Heart left ventricle (tissue), 16 donors: ENCODE data around the gene SRPK2. TPM values are rescaled to one million over a fixed set of nuclear protein-coding genes. Genes with fewer than 3 reads are reported as not detected.

ENCODE experiments used
- ATAC-seq, 4 donors: fragments of 200-7000 bp; cut with Tn5 transposase; one replicate each; pipeline ENCODE4 v1.9.1; 2020 to 2022; ENCODE audit warnings: moderate library complexity in 4 of 4, mild to moderate bottlenecking in 3 of 4, moderate number of reproducible peaks in 1 of 4
- DNase-seq, 5 donors: peaks; one replicate each; pipeline ENCODE4 v3.0.0-alpha.2; 2020
- H3K27ac ChIP-seq, 12 donors: fragments of 200-600 bp; sonication (generic) in 4 of 12; one replicate each; pipeline versions ENCODE4 v1.5.0 to v1.8.0; 2016 to 2022; ENCODE audit warnings: mild to moderate bottlenecking in 2 of 12
- H3K27me3 ChIP-seq, 9 donors: fragments of 200-600 bp; sonication (generic) in 2 of 9; one replicate each; pipeline versions ENCODE4 v1.5.1 to v1.8.0; 2016 to 2022; ENCODE audit warnings: mild to moderate bottlenecking in 3 of 9
- H3K36me3 ChIP-seq, 9 donors: fragments of 200-600 bp; sonication (generic) in 2 of 9; one replicate each; pipeline versions ENCODE4 v1.5.0 to v1.8.0; 2018 to 2022; ENCODE audit warnings: mild to moderate bottlenecking in 2 of 9
- H3K4me1 ChIP-seq, 12 donors: fragments of 200-600 bp; sonication (generic) in 4 of 12; one replicate each; pipeline versions ENCODE4 v1.5.0 to v1.8.0; 2016 to 2022; ENCODE audit warnings: mild to moderate bottlenecking in 3 of 12
- H3K4me3 ChIP-seq, 12 donors: fragments of 200-600 bp; sonication (generic) in 4 of 12; one replicate each; pipeline versions ENCODE4 v1.5.0 to v1.8.0; 2017 to 2022; ENCODE audit warnings: mild to moderate bottlenecking in 9 of 12, moderate library complexity in 4 of 12
- H3K9me3 ChIP-seq, 12 donors: fragments of 200-600 bp; sonication (generic) in 4 of 12; one replicate each; pipeline versions ENCODE4 v1.5.0 to v1.8.0; 2016 to 2022; ENCODE audit warnings: mild to moderate bottlenecking in 1 of 12
- CTCF ChIP-seq, 12 donors: fragments of 200-600 bp; sonication (generic) in 4 of 12; IDR thresholded peaks; one replicate each; pipeline versions ENCODE4 v1.5.0 to v1.8.0; 2018 to 2022; ENCODE audit warnings: antibody characterized with exemption in 12 of 12, mild to moderate bottlenecking in 5 of 12
- POLR2A ChIP-seq, 2 donors: fragments of 450-650 bp; IDR thresholded peaks; one replicate each; pipeline ENCODE4 v1.6.1; 2017; ENCODE audit warnings: antibody characterized with exemption in 2 of 2, mild to moderate bottlenecking in 2 of 2, moderate library complexity in 2 of 2
- WGBS, 4 donors: extraction: QIAGEN DNeasy Blood & Tissue Kit in 2 of 4; methylation state at CpG; one replicate each; pipeline versions ENCODE4 v1.1.5 to v1.1.7; 2013 to 2018; 5-methylcytosine and 5-hydroxymethylcytosine counted together
- intact Hi-C, 10 donors: fragments of 100-400 bp; cut with DNase I; formaldehyde crosslinking; loops; one replicate each; pipeline versions ENCODE4 v1.11.1 to v1.14.2; 2022
- polyA plus RNA-seq, 2 donors: library from polyadenylated mRNA; stranded (reverse); fragments of 200-250 nt; gene quantifications; one replicate each; pipeline ENCODE4 v1.2.3, GENCODE V29; 2013
- total RNA-seq, 9 donors: library from RNA; depleted of rRNA in 2 of 9; stranded (reverse); fragments of >200 nt in 2 of 9; fragmentation: NEBNext Ultra II Directional in 3 of 9; extraction: Animal tissue kit (Norgen Biotek cat#: 25700) in 3 of 9; gene quantifications; one replicate each; pipeline versions ENCODE4 v1.1.0 to v1.2.4, GENCODE V29; 2016 to 2023
- donor health status: ischemic (EF 13 %, LVEDD 7.1; RV severe dilation, severe dysfunction).
- donor health status: healthy with polysubstance abuse.
- donor health status: DM: no; HTN: yes; CAD: no.
- donor health status: DM: no; HTN: no; CAD: no.
- donor health status: ischemic (EF 25% LVEDD 6.9; RV normal size, moderate dysfunction).
- donor health status: ischemic (EF 25% LVEDD 5.7; RV mildly dilated, moderate dysfunction).
- donor health status: healthy.
- donor health status: DM: yes; HTN: yes; CAD: no.
- donor health status: ischemic (EF 35%, LVEDD 5.7; RV mildly dilated, moderate dysfunction).
- donor health status: nonischemic (EF 11% LVEDD 7.7; RV severe dilation, severe dysfunction).
- donor health status: DM: yes; HTN: yes; CAD: no.
- donor health status: PGD.
- donor health status: ischemic (EF 29% LVEDD 5.4; RV normal size, mild dysfunction).
- donor health status: nonischemic (EF 23%, LVEDD 6.1; RV moderate dilation, normal function).

The SRPK2 gene
- total and polyA plus RNA-seq, 11 donors: 8.6 to 42.4 (median 33.5) TPM

GRCh38 chr7:105156731-105157130 lies 232.0 kb downstream of the SRPK2 start:
- TF ChIP-seq POLR2A (IDR thresholded peaks at IDR 0.05) (no peak), CTCF (IDR thresholded peaks at IDR 0.05) (no peak)
- Histone ChIP-seq H3K9me3 (no peaks in the 10 kb centered on the region), H3K4me1 (peaks cover 0 to 19% (median 7%) of the 10 kb centered on the region in 12 donors), H3K27me3 (no peaks in the 10 kb centered on the region), H3K27ac (no peak overlapping the region), H3K36me3 (peaks cover 0 to 24% (median 13%) of the 10 kb centered on the region in 9 donors), H3K4me3 (no peak overlapping the region)
- ATAC-seq (no peak), DNase-seq (no peak)
- 91 to 99% (median 95%) methylated on average over 2 of the region's 2 CpGs for WGBS, 4 donors
- intact Hi-C loops: loop anchor here in 8 of 10 donors (5.0 to 10.0 kb wide), 7 partner anchors 108 to 331 kb away; partner anchors contain the start of gene SRPK2 (in 1 of the 8)

DNA sequence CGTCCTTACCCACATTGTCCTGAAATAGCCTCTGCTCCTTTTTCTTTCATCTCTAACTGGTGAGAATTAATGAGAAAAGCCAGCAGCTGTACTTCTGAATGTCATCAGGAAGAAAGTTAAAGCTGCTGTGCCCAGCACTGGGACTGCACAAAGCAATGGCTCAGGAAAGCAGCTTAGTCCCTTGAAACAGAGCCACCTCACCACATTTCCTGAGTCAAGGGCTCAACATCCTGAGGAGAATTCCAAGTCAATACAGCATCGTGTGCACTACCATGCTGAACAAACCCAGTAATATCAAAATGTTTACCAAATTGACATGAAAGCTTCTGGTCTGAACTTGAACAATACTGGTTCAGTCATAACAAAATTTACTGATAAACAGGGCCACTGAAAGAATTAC lies 234.6 kb downstream of the SRPK2 start:
- Histone ChIP-seq H3K9me3 (no peaks in the 10 kb centered on the region), H3K4me3 (no peak overlapping the region), H3K27ac (peak overlapping the region in 1 of 12 donors; percentile 9), H3K4me1 (peaks cover 0 to 23% (median 7%) of the 10 kb centered on the region in 12 donors), H3K27me3 (no peaks in the 10 kb centered on the region), H3K36me3 (peaks cover 0 to 13% (median 0%) of the 10 kb centered on the region in 9 donors)
- TF ChIP-seq CTCF (IDR thresholded peaks at IDR 0.05): no peak
- no peak for TF ChIP-seq POLR2A (IDR thresholded peaks at IDR 0.05)
- 28 to 45% (median 37%) methylated on average over 2 of the region's 2 CpGs for WGBS, 4 donors
- ATAC-seq (peak in 1 of 4 donors; percentile 53), DNase-seq (no peak)
- intact Hi-C loops: loop anchor here (2.0 to 10.0 kb wide), 8 partner anchors 111 to 281 kb away; partner anchors contain the start of gene SRPK2 (in 1 of the 10)

- no peaks in the 10 kb centered on the region for H3K9me3 ChIP-seq
- peak overlapping the region in 1 of 12 donors; percentile 9 for H3K27ac ChIP-seq
- DNase-seq (no peak), ATAC-seq (no peak)
- WGBS, 4 donors: 85 to 91% (median 88%) methylated on average over 6 of the region's 6 CpGs
- TF ChIP-seq POLR2A (IDR thresholded peaks at IDR 0.05): no peak
- TF ChIP-seq CTCF (IDR thresholded peaks at IDR 0.05): no peak
- intact Hi-C loops: loop anchor here (2.0 to 10.0 kb wide), 8 partner anchors 111 to 281 kb away; partner anchors contain the start of gene SRPK2 (in 1 of the 10)
- no peaks in the 10 kb centered on the region for H3K27me3 ChIP-seq
- peaks cover 0 to 23% (median 7%) of the 10 kb centered on the region in 12 donors for H3K4me1 ChIP-seq
- H3K36me3 ChIP-seq: peaks cover 0 to 13% (median 0%) of the 10 kb centered on the region in 9 donors
- H3K4me3 ChIP-seq: no peak overlapping the region
These were observed 235.2 kb downstream of the SRPK2 start for GRCh38 chr7:105153531-105153930.

DNA sequence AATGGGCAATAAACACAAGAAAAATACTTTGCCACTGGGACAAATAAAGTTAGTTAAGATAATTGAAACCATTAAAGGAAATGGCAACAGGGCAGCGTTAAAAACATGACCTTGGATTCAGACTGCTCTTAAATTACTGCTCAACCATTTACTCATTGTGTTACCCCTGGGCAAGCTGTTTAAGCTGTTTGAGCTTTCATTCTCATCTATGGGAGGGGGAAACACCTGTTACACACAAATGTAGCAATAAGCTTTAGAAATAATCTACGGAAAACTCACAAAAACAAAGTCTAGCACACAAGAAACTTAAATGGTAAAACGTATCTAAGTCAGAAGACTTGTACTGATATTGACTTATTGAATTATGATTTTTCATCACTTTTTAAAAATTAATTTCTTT lies 237.6 kb downstream of the SRPK2 start:
- no peak overlapping the region for H3K4me3 ChIP-seq
- H3K4me1 ChIP-seq: peaks cover 0 to 23% (median 7%) of the 10 kb centered on the region in 12 donors
- WGBS, 4 donors: 78 to 97% (median 95%) methylated on average over 3 of the region's 3 CpGs

More for the DNA sequence above, 237.6 kb downstream of the SRPK2 start:
- Histone ChIP-seq H3K9me3 (no peaks in the 10 kb centered on the region), H3K36me3 (peaks cover 0 to 7% (median 0%) of the 10 kb centered on the region in 9 donors), H3K27me3 (no peaks in the 10 kb centered on the region), H3K27ac (no peak overlapping the region)
- intact Hi-C loops: loop anchor here (5.0 to 10.0 kb wide), 7 partner anchors 114 to 284 kb away; partner anchors contain the start of gene SRPK2 (in 1 of the 10)
- ATAC-seq (no peak), DNase-seq (no peak)
- no peak for TF ChIP-seq CTCF (IDR thresholded peaks at IDR 0.05)
- TF ChIP-seq POLR2A (IDR thresholded peaks at IDR 0.05): no peak
